ENCODE measurements around the gene RAB40C. TPM values are rescaled to one million over a fixed set of nuclear protein-coding genes. Genes with fewer than 3 reads are reported as not detected.

The RAB40C gene
- total and polyA plus RNA-seq, 9 of the 15 experiments (the other 6 are each of a cell fraction or from before 2014, with no cell fraction given): 0.17 to 23.4 (median 8.7) TPM

GRCh38 chr16:643050-643368 is 53.1 kb downstream of the RAB40C start:
- Histone ChIP-seq H3K4me2 (ENCODE audit: insufficient read depth, low read length) (peak overlapping the region; percentile 92), H4K20me1 (replicated peaks; ENCODE audit: control insufficient read depth, insufficient read depth, low read length) (no peaks in the 10 kb centered on the region), H3K27ac (ENCODE audit: extremely low read depth, low read depth, low read length) (peak overlapping the region; percentile 94), H3K4me3 (peak overlapping the region; percentile 89), H3K4me1 (replicated peaks in 1 of 2; ENCODE audit: control insufficient read depth in 2 of 2, insufficient read depth in 2 of 2, low read length in 2 of 2) (peaks cover 7 to 83% of the 10 kb centered on the region in 2 experiments; a peak in 3 of 5 replicates), H3K9me3 (replicated peaks; ENCODE audit: control insufficient read depth, insufficient read depth, low read depth, low read length) (no peaks in the 10 kb centered on the region), H3K27me3 (ENCODE audit: control insufficient read depth in 2 of 2, insufficient read depth in 2 of 2, low read length in 2 of 2) (no peaks in the 10 kb centered on the region), H3K9me1 (ENCODE audit: control insufficient read depth, insufficient read depth, low read length) (no peaks in the 10 kb centered on the region), H2AFZ (ENCODE audit: low read depth, low read length) (no peak overlapping the region), H3K79me2 (ENCODE audit: control insufficient read depth, insufficient read depth, low read length) (peaks cover 59% of the 10 kb centered on the region), H3K9ac (ENCODE audit: insufficient read depth in 1 of 2, low read depth in 2 of 2, low read length in 2 of 2) (peak overlapping the region; percentile 91 to 99), H3K36me3 (ENCODE audit: control insufficient read depth, insufficient read depth, low read length) (peaks cover 45% of the 10 kb centered on the region; the same call in 2 of the 3 replicates)
- CTCF ChIA-PET (ENCODE audit: low intra/inter-chr PET ratio): no interaction called here
- intact Hi-C loops (cut with micrococcal nuclease): no loop called here
- peak; percentile 2; the same call in 2 of the 3 replicates for ATAC-seq
- peak; percentile 46 for FAIRE-seq
- TF ChIP-seq SMARCC2 (IDR thresholded peaks at IDR 0.05; ENCODE audit: low read depth) (no peak), ZNF253 (CRISPR knock-in tag; conservative IDR thresholded peaks at IDR 0.05) (no peak)
- POLR2A ChIA-PET: interaction anchor here (0.6 to 2.3 kb wide), 7 partner anchors 8 to 77 kb away, joined by 3 to 13 read pairs (median 4); partner anchors contain the start of gene NHLRC4
- in situ Hi-C loops (cut with MboI): no loop called here
- no TSS peak for BruUV-seq (replicated peaks)
- peak in 2 of 4 experiments; percentile 40 to 47 for DNase-seq (ENCODE audit: extremely low read depth in 1 of 4, low spot score in 3 of 4)
- WGBS (ENCODE audit: insufficient coverage, low coverage, missing lambda C conversion rate): 26% methylated on average over 11 of the region's 13 CpGs

GRCh38 chr16:644556-644955 is 54.7 kb downstream of the RAB40C start:
- ATAC-seq (no peak), FAIRE-seq (no peak), DNase-seq (ENCODE audit: extremely low read depth in 1 of 4, low spot score in 3 of 4) (no peak)
- ChIA-PET CTCF (ENCODE audit: low intra/inter-chr PET ratio) (no interaction called here), POLR2A (no interaction called here)
- H3K27me3 ChIP-seq (ENCODE audit: control insufficient read depth in 2 of 2, insufficient read depth in 2 of 2, low read length in 2 of 2): no peaks in the 10 kb centered on the region
- H3K4me2 ChIP-seq (ENCODE audit: insufficient read depth, low read length): no peak overlapping the region
- H2AFZ ChIP-seq (ENCODE audit: low read depth, low read length): no peak overlapping the region
- H3K4me3 ChIP-seq: no peak overlapping the region
- peaks cover 7 to 86% of the 10 kb centered on the region in 2 experiments; a peak in 3 of 5 replicates for H3K4me1 ChIP-seq (replicated peaks in 1 of 2; ENCODE audit: control insufficient read depth in 2 of 2, insufficient read depth in 2 of 2, low read length in 2 of 2)
- peaks cover 59% of the 10 kb centered on the region for H3K79me2 ChIP-seq (ENCODE audit: control insufficient read depth, insufficient read depth, low read length)
- peaks cover 51% of the 10 kb centered on the region; the same call in 2 of the 3 replicates for H3K36me3 ChIP-seq (ENCODE audit: control insufficient read depth, insufficient read depth, low read length)
- no peak overlapping the region; a peak in 1 of 4 replicates for H3K9ac ChIP-seq (ENCODE audit: insufficient read depth in 1 of 2, low read depth in 2 of 2, low read length in 2 of 2)
- H3K9me3 ChIP-seq (replicated peaks; ENCODE audit: control insufficient read depth, insufficient read depth, low read depth, low read length): no peaks in the 10 kb centered on the region
- TF ChIP-seq PATZ1 (CRISPR knock-in tag; IDR thresholded peaks at IDR 0.05; ENCODE audit: borderline replicate concordance): no peak
- TF ChIP-seq STAG1 (CRISPR knock-in tag; IDR thresholded peaks at IDR 0.05; ENCODE audit: borderline replicate concordance): no peak
- TF ChIP-seq KLF6 (CRISPR knock-in tag; IDR thresholded peaks at IDR 0.05; ENCODE audit: borderline replicate concordance): no peak
- TF ChIP-seq NEUROD1 (IDR thresholded peaks at IDR 0.05; ENCODE audit: borderline replicate concordance, low read depth, low read length, partially characterized antibody): no peak
- no peak for TF ChIP-seq TGIF2 (CRISPR knock-in tag; IDR thresholded peaks at IDR 0.05)
- no peak for TF ChIP-seq ZNF57 (CRISPR knock-in tag; IDR thresholded peaks at IDR 0.05)
- TF ChIP-seq KDM4B (IDR thresholded peaks at IDR 0.05; ENCODE audit: borderline replicate concordance in 2 of 2, low read depth in 1 of 2): no peak
- no peak for TF ChIP-seq ZZZ3 (IDR thresholded peaks at IDR 0.05)
- TF ChIP-seq ZC3H11A (IDR thresholded peaks at IDR 0.05; ENCODE audit: low read depth, low read length): no peak
- no peak for TF ChIP-seq TFAP4 (CRISPR knock-in tag; IDR thresholded peaks at IDR 0.05; ENCODE audit: borderline replicate concordance)
- no peak for TF ChIP-seq NFE2L1 (tag; IDR thresholded peaks at IDR 0.05; ENCODE audit: borderline replicate concordance, low read depth)
- TF ChIP-seq SMARCE1 (IDR thresholded peaks at IDR 0.05): no peak
- BruUV-seq (replicated peaks): no TSS peak
- intact Hi-C loops (cut with micrococcal nuclease): no loop called here
- H4K20me1 ChIP-seq (replicated peaks; ENCODE audit: control insufficient read depth, insufficient read depth, low read length): no peaks in the 10 kb centered on the region
- 95% methylated on average over 9 of the region's 12 CpGs for WGBS (ENCODE audit: insufficient coverage, low coverage, missing lambda C conversion rate)
- in situ Hi-C loops (cut with MboI): no loop called here
- no peak overlapping the region; the same call in 2 of the 3 replicates for H3K27ac ChIP-seq (ENCODE audit: extremely low read depth, low read depth, low read length)
- H3K9me1 ChIP-seq (ENCODE audit: control insufficient read depth, insufficient read depth, low read length): no peaks in the 10 kb centered on the region
